Measurements from ENCODE around the gene TJP1.

DNA sequence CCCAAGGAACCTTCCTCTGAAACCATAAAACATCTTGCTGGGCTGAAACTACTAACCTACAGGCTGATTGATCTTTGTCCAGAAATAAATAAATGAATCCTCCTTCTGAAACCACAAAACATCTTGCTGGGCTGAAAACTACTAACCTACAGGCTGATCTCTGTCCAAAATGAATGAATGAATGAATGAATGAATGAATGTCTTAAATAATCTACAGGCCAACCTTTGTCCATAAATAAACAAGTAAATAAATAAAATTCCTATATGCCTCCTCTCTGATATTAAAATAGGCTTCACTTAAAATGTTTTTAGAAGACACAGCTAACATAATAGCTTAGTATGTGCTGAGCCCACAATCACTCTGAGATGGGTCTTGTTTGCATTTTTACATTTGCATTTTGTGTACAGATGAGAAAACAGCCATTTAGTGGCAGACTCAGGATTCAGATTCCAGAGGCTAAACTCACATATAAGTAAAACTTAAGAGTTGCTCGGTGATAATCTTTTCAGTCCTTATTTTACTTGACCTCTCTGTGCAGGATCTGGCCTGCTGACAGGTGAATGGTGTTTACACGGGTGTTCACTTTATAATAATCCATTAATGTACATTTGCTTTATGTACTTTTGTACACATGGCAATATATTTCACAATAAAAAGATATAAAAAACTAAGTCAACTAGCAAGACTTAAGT, 10.4 kb downstream of the TJP1 start:
- no peak for TF ChIP-seq CTCF (IDR thresholded peaks at IDR 0.05 in 2 of 3, conservative IDR thresholded peaks at IDR 0.05 in 1 of 3; ENCODE audit: insufficient read depth in 2 of 3, low read depth in 1 of 3, low read length in 3 of 3)
- TF ChIP-seq ZNF318 (IDR thresholded peaks at IDR 0.05; ENCODE audit: borderline replicate concordance in 1 of 2, low read depth in 1 of 2) = no peak
- no peak for TF ChIP-seq EHMT2 (IDR thresholded peaks at IDR 0.05)
- no peak for TF ChIP-seq GABPA (tag; conservative IDR thresholded peaks at IDR 0.05; ENCODE audit: low read depth)
- no peak for TF ChIP-seq NRF1 (conservative IDR thresholded peaks at IDR 0.05 in 1 of 2, IDR thresholded peaks at IDR 0.05 in 1 of 2)
- no peak for TF ChIP-seq TSHZ1 (CRISPR knock-in tag; IDR thresholded peaks at IDR 0.05)
- TF ChIP-seq ELF4 (CRISPR knock-in tag; IDR thresholded peaks at IDR 0.05) = no peak
- TF ChIP-seq, protein P1, sequence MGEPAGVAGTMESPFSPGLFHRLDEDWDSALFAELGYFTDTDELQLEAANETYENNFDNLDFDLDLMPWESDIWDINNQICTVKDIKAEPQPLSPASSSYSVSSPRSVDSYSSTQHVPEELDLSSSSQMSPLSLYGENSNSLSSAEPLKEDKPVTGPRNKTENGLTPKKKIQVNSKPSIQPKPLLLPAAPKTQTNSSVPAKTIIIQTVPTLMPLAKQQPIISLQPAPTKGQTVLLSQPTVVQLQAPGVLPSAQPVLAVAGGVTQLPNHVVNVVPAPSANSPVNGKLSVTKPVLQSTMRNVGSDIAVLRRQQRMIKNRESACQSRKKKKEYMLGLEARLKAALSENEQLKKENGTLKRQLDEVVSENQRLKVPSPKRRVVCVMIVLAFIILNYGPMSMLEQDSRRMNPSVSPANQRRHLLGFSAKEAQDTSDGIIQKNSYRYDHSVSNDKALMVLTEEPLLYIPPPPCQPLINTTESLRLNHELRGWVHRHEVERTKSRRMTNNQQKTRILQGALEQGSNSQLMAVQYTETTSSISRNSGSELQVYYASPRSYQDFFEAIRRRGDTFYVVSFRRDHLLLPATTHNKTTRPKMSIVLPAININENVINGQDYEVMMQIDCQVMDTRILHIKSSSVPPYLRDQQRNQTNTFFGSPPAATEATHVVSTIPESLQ (CRISPR knock-in tag; IDR thresholded peaks at IDR 0.05) = no peak
- TF ChIP-seq SETDB1 (IDR thresholded peaks at IDR 0.05; ENCODE audit: low read length) = no peak
- no peak for TF ChIP-seq GTF2B (IDR thresholded peaks at IDR 0.05; ENCODE audit: extremely low read depth, insufficient read length)
- TF ChIP-seq POLR2A (conservative IDR thresholded peaks at IDR 0.05) = no peak
- no peak for TF ChIP-seq JUND (IDR thresholded peaks at IDR 0.05; ENCODE audit: borderline replicate concordance, low read depth, low read length)
- no peak for TF ChIP-seq JUND (tag; IDR thresholded peaks at IDR 0.05; ENCODE audit: borderline replicate concordance, low read depth, low read length)
